NCI-H1048 (cell line): ENCODE measurements around the gene RAD52.

Source experiments
- DNase-seq: peaks from one replicate; lab custom pipeline; 2025; lab: John Stamatoyannopoulos, UW

RAD52 gene

GRCh38 chr12:949453-950191 is at the start of gene RAD52:
RAD52 (minus strand) TSS chr12:949694; CDS start chr12:933058, 16,636 bp downstream.
- peak; percentile 98 for DNase-seq

- no peak for DNase-seq
Measured at GRCh38 chr12:998020-998874, 48.8 kb upstream of the RAD52 start.

GRCh38 chr12:997505-997904 is 48.0 kb upstream of the RAD52 start:
- DNase-seq = no peak

- no peak for DNase-seq
Measured at GRCh38 chr12:996881-997280, 47.4 kb upstream of the RAD52 start.

GRCh38 chr12:992647-993046 is 43.2 kb upstream of the RAD52 start:
- DNase-seq = no peak

- no peak for DNase-seq
Measured at GRCh38 chr12:991350-992333, 42.1 kb upstream of the RAD52 start.

GRCh38 chr12:990661-991349 is 41.3 kb upstream of the RAD52 start, which contains the start of gene ERC1:
ERC1 (plus strand) TSS chr12:991223; CDS start chr12:1027904, 36,681 bp downstream.
- DNase-seq = peak; percentile 65

- no peak for DNase-seq
Measured at GRCh38 chr12:989751-990660, 40.5 kb upstream of the RAD52 start.

- no peak for DNase-seq
Measured at GRCh38 chr12:989051-989450, 39.6 kb upstream of the RAD52 start.

GRCh38 chr12:988646-989045 is 39.2 kb upstream of the RAD52 start:
- DNase-seq = no peak

- DNase-seq = no peak
Measured at GRCh38 chr12:981961-982360, 32.5 kb upstream of the RAD52 start.

GRCh38 chr12:981176-981828 is 31.8 kb upstream of the RAD52 start:
- DNase-seq = no peak

- DNase-seq = no peak
Measured at GRCh38 chr12:979349-979748, 29.9 kb upstream of the RAD52 start.

GRCh38 chr12:977156-977555 is 27.7 kb upstream of the RAD52 start:
- no peak for DNase-seq

GRCh38 chr12:976644-977043 is 27.1 kb upstream of the RAD52 start:
- no peak for DNase-seq

- DNase-seq = no peak
Measured at GRCh38 chr12:974271-974862, 24.9 kb upstream of the RAD52 start.

- no peak for DNase-seq
Measured at GRCh38 chr12:971991-972390, 22.5 kb upstream of the RAD52 start.

GRCh38 chr12:969821-970220 is 20.3 kb upstream of the RAD52 start:
- no peak for DNase-seq

- no peak for DNase-seq
Measured at GRCh38 chr12:968545-968944, 19.1 kb upstream of the RAD52 start.
